Thoracic aorta (tissue), 2 donors: ENCODE data around the gene ODF4. TPM values are rescaled to one million over a fixed set of nuclear protein-coding genes. Genes with fewer than 3 reads are reported as not detected.

Experiments
- ATAC-seq: fragments of 150-250 bp; one replicate; pipeline ENCODE4 v1.8.0; 2017; ENCODE audit warnings: low read depth; ENCODE audit not compliant: insufficient number of reproducible peaks, low FRiP score
- DNase-seq: peaks from one replicate; pipeline ENCODE4 v3.0.0-alpha.2; 2020; ENCODE audit warnings: low spot score
- H3K27ac ChIP-seq, 2 donors: fragments of 200-600 bp; sonication (generic); 1 replicate in 1 of 2; 2 replicates in 1 of 2; pipeline ENCODE4 v1.5.1; 2016; ENCODE audit warnings: mild to moderate bottlenecking in 2 of 2, moderate library complexity in 2 of 2
- H3K27me3 ChIP-seq: fragments of 200-600 bp; sonication (generic); replicated peaks from 2 replicates; pipeline ENCODE4 v1.6.0; 2016; ENCODE audit warnings: mild to moderate bottlenecking; ENCODE audit not compliant: insufficient read depth
- H3K36me3 ChIP-seq: fragments of 200-600 bp; sonication (generic); one replicate; pipeline ENCODE4 v1.5.1; 2016
- H3K4me1 ChIP-seq, 2 donors: fragments of 200-600 bp; sonication (generic); 1 replicate in 1 of 2; 2 replicates in 1 of 2; pipeline versions ENCODE4 v1.5.1 to v1.6.0; 2016; ENCODE audit warnings: low read depth in 2 of 2, mild to moderate bottlenecking in 1 of 2; ENCODE audit not compliant: control insufficient read depth in 1 of 2
- H3K4me3 ChIP-seq: fragments of 200-600 bp; sonication (generic); 2 replicates; pipeline ENCODE4 v1.5.1; 2016; ENCODE audit warnings: mild to moderate bottlenecking
- H3K9me3 ChIP-seq: fragments of 200-600 bp; sonication (generic); 2 replicates; pipeline ENCODE4 v1.5.1; 2016
- total RNA-seq, 2 donors: library from RNA; depleted of rRNA; stranded (reverse); fragments of >200 nt; gene quantifications; one replicate each; pipeline versions ENCODE4 v1.1.0 to v1.2.3, GENCODE V29; 2016
- TF ChIP-seq, protein P1 (sequence below): fragments of 200-600 bp; sonication (generic); IDR thresholded peaks from one replicate; pipeline ENCODE4 v1.5.1; 2019; ENCODE audit warnings: antibody characterized with exemption

ODF4 gene
- total RNA-seq, 2 donors from 2014 or later: not detected

GRCh38 chr17:8350339-8350738 lies 10.7 kb downstream of the ODF4 start:
- H3K27me3 ChIP-seq: no peaks in the 10 kb centered on the region
- no peak overlapping the region for H3K27ac ChIP-seq
- DNase-seq (no peak), ATAC-seq (no peak)
- H3K9me3 ChIP-seq: no peaks in the 10 kb centered on the region
- no peak overlapping the region for H3K4me3 ChIP-seq
- no peaks in the 10 kb centered on the region for H3K36me3 ChIP-seq
- no peaks in the 10 kb centered on the region for H3K4me1 ChIP-seq
- TF ChIP-seq, protein P1, sequence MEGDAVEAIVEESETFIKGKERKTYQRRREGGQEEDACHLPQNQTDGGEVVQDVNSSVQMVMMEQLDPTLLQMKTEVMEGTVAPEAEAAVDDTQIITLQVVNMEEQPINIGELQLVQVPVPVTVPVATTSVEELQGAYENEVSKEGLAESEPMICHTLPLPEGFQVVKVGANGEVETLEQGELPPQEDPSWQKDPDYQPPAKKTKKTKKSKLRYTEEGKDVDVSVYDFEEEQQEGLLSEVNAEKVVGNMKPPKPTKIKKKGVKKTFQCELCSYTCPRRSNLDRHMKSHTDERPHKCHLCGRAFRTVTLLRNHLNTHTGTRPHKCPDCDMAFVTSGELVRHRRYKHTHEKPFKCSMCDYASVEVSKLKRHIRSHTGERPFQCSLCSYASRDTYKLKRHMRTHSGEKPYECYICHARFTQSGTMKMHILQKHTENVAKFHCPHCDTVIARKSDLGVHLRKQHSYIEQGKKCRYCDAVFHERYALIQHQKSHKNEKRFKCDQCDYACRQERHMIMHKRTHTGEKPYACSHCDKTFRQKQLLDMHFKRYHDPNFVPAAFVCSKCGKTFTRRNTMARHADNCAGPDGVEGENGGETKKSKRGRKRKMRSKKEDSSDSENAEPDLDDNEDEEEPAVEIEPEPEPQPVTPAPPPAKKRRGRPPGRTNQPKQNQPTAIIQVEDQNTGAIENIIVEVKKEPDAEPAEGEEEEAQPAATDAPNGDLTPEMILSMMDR: no peak

DNA sequence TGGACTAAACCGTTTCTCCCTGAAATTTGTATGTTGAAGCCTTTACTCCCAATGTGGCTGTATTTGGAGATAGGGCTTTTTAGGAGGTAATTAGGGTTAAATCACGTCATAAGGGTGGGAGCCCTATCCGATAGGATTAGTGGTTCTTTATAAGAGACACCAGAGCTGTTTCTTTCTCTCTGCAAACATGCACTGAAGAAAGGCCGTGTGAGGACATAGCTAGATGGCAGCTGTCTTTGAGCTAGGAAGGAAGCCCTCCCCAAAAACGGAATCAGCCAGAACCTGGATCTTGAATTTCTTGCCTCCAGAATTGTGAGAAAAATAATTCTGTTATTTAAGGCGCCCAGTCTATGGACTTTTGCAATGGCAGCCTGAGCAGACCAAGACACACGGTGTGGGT lies 14.1 kb downstream of the ODF4 start:
- Histone ChIP-seq H3K9me3 (no peaks in the 10 kb centered on the region), H3K36me3 (no peaks in the 10 kb centered on the region), H3K4me1 (no peaks in the 10 kb centered on the region), H3K27ac (no peak overlapping the region), H3K27me3 (no peaks in the 10 kb centered on the region), H3K4me3 (no peak overlapping the region)
- no peak for ATAC-seq
- TF ChIP-seq, protein P1: no peak
- DNase-seq: no peak

DNA sequence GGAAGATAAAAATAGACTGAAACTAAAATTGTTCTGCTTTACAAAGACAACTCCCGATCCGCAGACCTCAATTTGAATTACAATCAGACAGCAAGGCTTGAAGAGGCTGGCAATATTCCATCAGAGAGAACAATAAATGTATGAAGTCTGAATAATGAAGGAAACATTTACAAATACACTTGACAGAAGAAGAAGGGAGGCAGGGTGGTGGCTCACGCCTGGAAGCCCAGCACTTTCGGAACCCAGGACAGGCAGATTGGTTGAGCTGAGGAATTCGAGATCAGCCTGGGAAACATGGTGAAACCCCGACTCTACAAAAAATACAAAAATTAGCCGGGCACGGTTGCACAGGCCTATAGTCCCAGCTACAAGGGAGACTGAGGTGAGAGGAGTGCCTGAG lies 14.6 kb downstream of the ODF4 start:
- no peaks in the 10 kb centered on the region for H3K4me1 ChIP-seq
- no peak overlapping the region for H3K27ac ChIP-seq
- H3K4me3 ChIP-seq: no peak overlapping the region
- ATAC-seq (no peak), DNase-seq (no peak)
- no peaks in the 10 kb centered on the region for H3K36me3 ChIP-seq
- TF ChIP-seq, protein P1: no peak
- no peaks in the 10 kb centered on the region for H3K27me3 ChIP-seq
- H3K9me3 ChIP-seq: no peaks in the 10 kb centered on the region

DNA sequence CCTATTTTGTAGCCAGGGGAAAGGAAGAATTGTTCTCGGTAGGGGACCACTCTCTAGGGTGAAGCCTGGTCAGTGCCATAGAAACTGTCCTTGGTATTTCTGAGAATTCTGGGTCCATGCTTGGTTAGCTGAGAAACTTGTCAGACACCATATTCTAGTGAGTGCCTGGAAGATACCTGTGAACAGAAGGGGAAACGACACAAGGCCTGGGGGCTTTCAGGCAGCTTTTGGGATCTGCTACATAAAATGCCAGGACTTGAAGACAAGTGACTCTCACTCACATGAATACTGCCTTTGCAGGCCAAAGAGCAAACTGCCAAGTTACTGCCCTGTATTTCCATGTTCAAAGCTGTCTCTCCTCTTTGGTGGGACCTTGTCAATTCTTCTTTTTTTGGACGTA lies 18.3 kb downstream of the ODF4 start:
- Histone ChIP-seq H3K36me3 (no peaks in the 10 kb centered on the region), H3K4me3 (no peak overlapping the region), H3K27ac (no peak overlapping the region), H3K4me1 (no peaks in the 10 kb centered on the region), H3K9me3 (no peaks in the 10 kb centered on the region), H3K27me3 (no peaks in the 10 kb centered on the region)
- DNase-seq (no peak), ATAC-seq (no peak)
- TF ChIP-seq, protein P1: no peak

DNA sequence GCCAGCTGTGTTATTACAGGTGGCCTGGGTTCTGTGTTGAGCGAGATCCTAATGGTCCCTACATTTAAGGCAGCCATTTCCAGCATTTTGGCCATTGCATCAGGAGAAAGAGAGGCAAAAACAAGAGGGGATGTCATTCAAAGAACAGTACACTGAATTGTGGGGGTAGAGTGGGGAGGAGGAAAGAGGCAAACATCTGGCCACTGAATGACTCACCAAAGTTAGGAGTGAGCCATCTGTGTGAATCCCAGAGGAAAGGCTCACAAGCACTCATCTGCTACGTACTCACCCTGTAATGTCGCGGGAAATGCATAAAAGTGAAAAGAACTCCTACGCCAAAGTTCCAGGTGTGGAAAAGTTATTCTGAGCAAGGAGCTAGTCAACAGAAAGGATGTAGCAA lies 20.1 kb downstream of the ODF4 start:
- Histone ChIP-seq H3K9me3 (no peaks in the 10 kb centered on the region), H3K27ac (no peak overlapping the region)

More for the DNA sequence above, 20.1 kb downstream of the ODF4 start:
- TF ChIP-seq, protein P1: no peak
- Histone ChIP-seq H3K36me3 (peaks cover 4% of the 10 kb centered on the region), H3K4me1 (no peaks in the 10 kb centered on the region), H3K27me3 (no peaks in the 10 kb centered on the region), H3K4me3 (no peak overlapping the region)
- ATAC-seq (no peak), DNase-seq (no peak)
